H9 (cell line): ENCODE data around the gene ACOX3. TPM values are rescaled to one million over a fixed set of nuclear protein-coding genes. Genes with fewer than 3 reads are reported as not detected.

Experiments
- DNase-seq: peaks from one replicate; pipeline ENCODE4 v3.0.0-alpha.2; 2017
- H2AFZ ChIP-seq: one replicate; pipeline ENCODE4 v1.6.1; 2013; ENCODE audit warnings: mild to moderate bottlenecking, low read length, control low read depth, moderate library complexity
- H2AK5ac ChIP-seq: 2 replicates; pipeline ENCODE4 v1.6.1; 2013; ENCODE audit warnings: low read length, control low read depth, mixed read lengths; ENCODE audit not compliant: insufficient read length
- H2BK120ac ChIP-seq: one replicate; pipeline ENCODE4 v1.6.1; 2013; ENCODE audit warnings: low read depth, mild to moderate bottlenecking, low read length, control low read depth, inconsistent platforms; ENCODE audit not compliant: poor library complexity, severe bottlenecking
- H2BK12ac ChIP-seq: 2 replicates; pipeline ENCODE4 v1.6.1; 2013; ENCODE audit warnings: low read length, control low read depth, mixed read lengths, low read depth; ENCODE audit not compliant: insufficient read length
- H2BK15ac ChIP-seq: 2 replicates; pipeline ENCODE4 v1.6.1; 2013; ENCODE audit warnings: low read depth, low read length, control low read depth
- H2BK20ac ChIP-seq: one replicate; pipeline ENCODE4 v1.6.1; 2013; ENCODE audit warnings: low read depth, mild to moderate bottlenecking, low read length, control low read depth, inconsistent platforms; ENCODE audit not compliant: poor library complexity, severe bottlenecking
- H2BK5ac ChIP-seq: 2 replicates; pipeline ENCODE4 v1.6.1; 2013; ENCODE audit warnings: low read length, control low read depth, mixed read lengths; ENCODE audit not compliant: insufficient read length
- H3K14ac ChIP-seq: 2 replicates; pipeline ENCODE4 v1.6.1; 2013; ENCODE audit warnings: low read length, control low read depth; ENCODE audit not compliant: insufficient read depth
- H3K18ac ChIP-seq: 2 replicates; pipeline ENCODE4 v1.6.1; 2013; ENCODE audit warnings: low read depth, mild to moderate bottlenecking, mixed read lengths, low read length, control low read depth; ENCODE audit not compliant: insufficient read length
- H3K23ac ChIP-seq: 2 replicates; pipeline ENCODE4 v1.6.1; 2013; ENCODE audit warnings: low read length, control low read depth, mixed read lengths, low read depth; ENCODE audit not compliant: insufficient read length
- H3K23me2 ChIP-seq: 2 replicates; pipeline ENCODE4 v1.6.1; 2013; ENCODE audit warnings: low read depth, mild to moderate bottlenecking, mixed read lengths, low read length, control low read depth; ENCODE audit not compliant: insufficient read length, poor library complexity, severe bottlenecking
- H3K27ac ChIP-seq: 2 replicates; pipeline ENCODE4 v1.5.1; 2013; ENCODE audit warnings: low read length, control low read depth, mixed read lengths, low read depth; ENCODE audit not compliant: insufficient read length
- H3K27me3 ChIP-seq: 2 replicates; pipeline ENCODE4 v1.6.1; 2013; ENCODE audit warnings: low read length, control low read depth, inconsistent platforms; ENCODE audit not compliant: insufficient read depth
- H3K4ac ChIP-seq: 2 replicates; pipeline ENCODE4 v1.6.1; 2013; ENCODE audit warnings: low read depth, mild to moderate bottlenecking, control low read depth, inconsistent platforms, low read length, moderate library complexity
- H3K4me1 ChIP-seq: 2 replicates; pipeline ENCODE4 v1.6.1; 2013; ENCODE audit warnings: low read length, control low read depth, inconsistent platforms; ENCODE audit not compliant: insufficient read depth
- H3K4me2 ChIP-seq: 2 replicates; pipeline ENCODE4 v1.6.1; 2013; ENCODE audit warnings: low read length, control low read depth, mixed read lengths; ENCODE audit not compliant: insufficient read length, insufficient read depth
- H3K56ac ChIP-seq: 2 replicates; pipeline ENCODE4 v1.6.1; 2013; ENCODE audit warnings: low read depth, mild to moderate bottlenecking, mixed read lengths, low read length, control low read depth; ENCODE audit not compliant: insufficient read length
- H3K79me1 ChIP-seq: 2 replicates; pipeline ENCODE4 v1.6.1; 2013; ENCODE audit warnings: low read depth, mild to moderate bottlenecking, moderate library complexity, low read length, control low read depth, inconsistent platforms; ENCODE audit not compliant: insufficient read depth, poor library complexity, severe bottlenecking
- H3K79me2 ChIP-seq: 2 replicates; pipeline ENCODE4 v1.6.1; 2013; ENCODE audit warnings: low read length, control low read depth, inconsistent platforms; ENCODE audit not compliant: insufficient read depth
- H3K9ac ChIP-seq: 2 replicates; pipeline ENCODE4 v1.6.1; 2013; ENCODE audit warnings: low read length, control low read depth, mixed read lengths; ENCODE audit not compliant: insufficient read length; ENCODE audit errors: extremely low read depth
- H3K9me3 ChIP-seq: one replicate; pipeline ENCODE4 v1.6.1; 2013; ENCODE audit warnings: low read depth, low read length, inconsistent platforms; ENCODE audit not compliant: control insufficient read depth
- H3T11ph ChIP-seq: one replicate; pipeline ENCODE4 v1.6.1; 2013; ENCODE audit warnings: mild to moderate bottlenecking, low read length, control low read depth, inconsistent platforms
- H4K20me1 ChIP-seq: one replicate; pipeline ENCODE4 v1.6.1; 2013; ENCODE audit not compliant: control insufficient read depth, insufficient read length, insufficient read depth
- H4K5ac ChIP-seq: 2 replicates; pipeline ENCODE4 v1.6.1; 2013; ENCODE audit warnings: low read depth, mild to moderate bottlenecking, mixed read lengths, low read length, control low read depth; ENCODE audit not compliant: insufficient read length
- H4K8ac ChIP-seq: replicated peaks from 2 replicates; pipeline ENCODE4 v1.6.1; 2013; ENCODE audit warnings: low read length, control low read depth, mixed read lengths, low read depth; ENCODE audit not compliant: insufficient read length
- H4K91ac ChIP-seq: 2 replicates; pipeline ENCODE4 v1.6.1; 2013; ENCODE audit warnings: low read depth, mild to moderate bottlenecking, moderate library complexity, mixed read lengths, low read length, control low read depth; ENCODE audit not compliant: insufficient read length
- H3K27ac Mint-ChIP-seq, 3 experiments: 2 replicates in 2 of 3; 3 replicates in 1 of 3; pipeline ENCODE4 v1.8.0; 2020 to 2021; ENCODE audit warnings: mixed read lengths in 3 of 3, mild to moderate bottlenecking in 1 of 3, moderate library complexity in 1 of 3
- H3K27me3 Mint-ChIP-seq: 2 replicates; pipeline ENCODE4 v1.8.0; 2021; ENCODE audit warnings: low read depth, mild to moderate bottlenecking, moderate library complexity, mixed read lengths
- H3K36me3 Mint-ChIP-seq, 3 experiments: 2 replicates in 2 of 3; 3 replicates in 1 of 3; pipeline ENCODE4 v1.8.0; 2020 to 2021; ENCODE audit warnings: low read depth in 3 of 3, mixed read lengths in 3 of 3; ENCODE audit not compliant: insufficient read depth in 1 of 3
- H3K4me1 Mint-ChIP-seq, 2 experiments: 2 replicates each; pipeline ENCODE4 v1.8.0; 2020; ENCODE audit warnings: mixed read lengths in 2 of 2
- H3K4me3 Mint-ChIP-seq, 2 experiments: 2 replicates in 1 of 2; 3 replicates in 1 of 2; pipeline ENCODE4 v1.8.0; 2020 to 2021; ENCODE audit warnings: mild to moderate bottlenecking in 2 of 2, mixed read lengths in 2 of 2, moderate library complexity in 1 of 2
- H3K9me3 Mint-ChIP-seq, 2 experiments: 2 replicates in 1 of 2; 3 replicates in 1 of 2; pipeline ENCODE4 v1.8.0; 2020; ENCODE audit warnings: mild to moderate bottlenecking in 2 of 2, mixed read lengths in 2 of 2, moderate library complexity in 1 of 2
- WGBS: extraction: QIAGEN DNeasy Blood & Tissue Kit; methylation state at CpG from one replicate; pipeline ENCODE4 v1.1.7; 2013; ENCODE audit warnings: missing lambda C conversion rate, low lambda C conversion rate, mixed read lengths; ENCODE audit not compliant: insufficient read length; ENCODE audit errors: extremely low coverage; 5-methylcytosine and 5-hydroxymethylcytosine counted together
- total RNA-seq: library from RNA; stranded (reverse); gene quantifications from 2 replicates; pipeline ENCODE4 v1.2.1, GENCODE V29; 2021
- TF ChIP-seq, protein P1 (sequence below): fragments of 200-600 bp; sonication (generic); conservative IDR thresholded peaks from 3 replicates; pipeline ENCODE4 v1.8.0; 2021; ENCODE audit warnings: antibody characterized with exemption, mild to moderate bottlenecking

The ACOX3 gene
- total RNA-seq, 1 experiment from 2014 or later, result 13.8 TPM

DNA sequence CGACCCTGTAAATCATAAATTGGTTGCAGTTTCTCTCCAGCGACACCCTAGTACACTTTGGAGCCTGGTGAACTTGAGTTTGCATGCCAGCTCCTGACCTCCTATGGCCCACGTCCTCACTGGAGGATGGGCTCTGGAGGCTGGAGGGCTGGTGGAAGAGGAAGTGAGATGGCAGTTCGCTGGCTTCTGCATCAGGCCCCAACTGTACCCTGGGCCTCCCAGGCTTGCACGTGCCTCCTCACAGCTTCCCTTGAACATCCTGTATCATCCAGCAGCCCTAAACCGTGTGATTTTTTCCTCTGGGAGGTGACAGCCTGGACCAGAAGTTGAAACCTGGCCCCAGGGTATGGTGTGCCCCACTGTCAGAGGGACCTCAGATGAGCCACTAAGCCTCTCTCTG, 92.5 kb downstream of the ACOX3 start:
- Mint-ChIP-seq H3K27ac (no peak overlapping the region; a peak in 1 of 7 replicates), H3K4me1 (peaks cover 24 to 26% of the 10 kb centered on the region in 2 experiments), H3K9me3 (no peaks in the 10 kb centered on the region), H3K36me3 (no peaks in the 10 kb centered on the region; a peak in 1 of 7 replicates), H3K27me3 (peaks cover 48% of the 10 kb centered on the region), H3K4me3 (no peak overlapping the region)
- H2AK5ac ChIP-seq, result no peak overlapping the region
- TF ChIP-seq, protein P1, sequence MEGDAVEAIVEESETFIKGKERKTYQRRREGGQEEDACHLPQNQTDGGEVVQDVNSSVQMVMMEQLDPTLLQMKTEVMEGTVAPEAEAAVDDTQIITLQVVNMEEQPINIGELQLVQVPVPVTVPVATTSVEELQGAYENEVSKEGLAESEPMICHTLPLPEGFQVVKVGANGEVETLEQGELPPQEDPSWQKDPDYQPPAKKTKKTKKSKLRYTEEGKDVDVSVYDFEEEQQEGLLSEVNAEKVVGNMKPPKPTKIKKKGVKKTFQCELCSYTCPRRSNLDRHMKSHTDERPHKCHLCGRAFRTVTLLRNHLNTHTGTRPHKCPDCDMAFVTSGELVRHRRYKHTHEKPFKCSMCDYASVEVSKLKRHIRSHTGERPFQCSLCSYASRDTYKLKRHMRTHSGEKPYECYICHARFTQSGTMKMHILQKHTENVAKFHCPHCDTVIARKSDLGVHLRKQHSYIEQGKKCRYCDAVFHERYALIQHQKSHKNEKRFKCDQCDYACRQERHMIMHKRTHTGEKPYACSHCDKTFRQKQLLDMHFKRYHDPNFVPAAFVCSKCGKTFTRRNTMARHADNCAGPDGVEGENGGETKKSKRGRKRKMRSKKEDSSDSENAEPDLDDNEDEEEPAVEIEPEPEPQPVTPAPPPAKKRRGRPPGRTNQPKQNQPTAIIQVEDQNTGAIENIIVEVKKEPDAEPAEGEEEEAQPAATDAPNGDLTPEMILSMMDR, result no peak
- H3T11ph ChIP-seq, result no peak overlapping the region
- H3K9me3 ChIP-seq, result no peaks in the 10 kb centered on the region
- H3K14ac ChIP-seq, result no peak overlapping the region; the same call in 1 of the 2 replicates
- H4K8ac ChIP-seq, result no peak overlapping the region
- H3K4ac ChIP-seq, result no peak overlapping the region
- no peak for DNase-seq
- no CpG with 5 or more reads among the region's 6 CpGs for WGBS
- H3K4me2 ChIP-seq, result no peak overlapping the region
- H2BK120ac ChIP-seq, result no peak overlapping the region
- H2AFZ ChIP-seq, result no peak overlapping the region
- no peak overlapping the region for H2BK12ac ChIP-seq
- H3K23me2 ChIP-seq, result no peaks in the 10 kb centered on the region
- H4K5ac ChIP-seq, result no peak overlapping the region
- no peak overlapping the region for H3K9ac ChIP-seq
- no peak overlapping the region for H2BK20ac ChIP-seq
- H3K18ac ChIP-seq, result no peak overlapping the region
- no peak overlapping the region for H2BK5ac ChIP-seq
- no peaks in the 10 kb centered on the region for H3K79me2 ChIP-seq
- H3K27me3 ChIP-seq, result no peaks in the 10 kb centered on the region
- no peaks in the 10 kb centered on the region for H3K4me1 ChIP-seq
- H4K91ac ChIP-seq, result no peak overlapping the region
- no peak overlapping the region for H3K56ac ChIP-seq
- H3K23ac ChIP-seq, result no peak overlapping the region
- no peaks in the 10 kb centered on the region for H4K20me1 ChIP-seq
- no peak overlapping the region for H3K27ac ChIP-seq
- no peak overlapping the region for H2BK15ac ChIP-seq
- no peaks in the 10 kb centered on the region for H3K79me1 ChIP-seq
